GM12878 (cell line): ENCODE measurements around the gene ZNF507. TPM values are rescaled to one million over a fixed set of nuclear protein-coding genes. Genes with fewer than 3 reads are reported as not detected.

Source experiments
- ATAC-seq: fragments of 200-7000 bp; cut with Tn5 transposase; 3 replicates; pipeline ENCODE4 v1.9.1; 2020; ENCODE audit warnings: mild to moderate bottlenecking, moderate library complexity
- BruUV-seq: library from RNA; stranded (reverse); fragments of 400-500 nt; replicated peaks from 2 replicates; lab custom pipeline; 2021; lab: Mats Ljungman, UMichigan
- CTCF ChIA-PET: fragments of 300-600 bp; sonication (Branson Sonifier 250); formaldehyde crosslinking; extraction: SDS; loops from one replicate; lab custom pipeline; 2021; ENCODE audit warnings: inconsistent platforms; lab: Yijun Ruan, JAX
- POLR2A ChIA-PET: fragments of 350-600 bp; formaldehyde crosslinking; extraction: SDS; loops from one replicate; lab custom pipeline; 2021; ENCODE audit warnings: inconsistent platforms; lab: Charles Lee
- RAD21 ChIA-PET: fragments of 300-600 bp; sonication (Branson Sonifier 250); formaldehyde crosslinking; loops from one replicate; lab custom pipeline; 2023; ENCODE audit warnings: antibody characterized with exemption; ENCODE audit not compliant: unreplicated experiment; lab: Charles Lee
- SMC1A ChIA-PET: fragments of 300-600 bp; sonication (Branson Sonifier 250); formaldehyde crosslinking; loops from one replicate; lab custom pipeline; 2023; ENCODE audit not compliant: unreplicated experiment, uncharacterized antibody; lab: Charles Lee
- DNase-seq: peaks from one replicate; pipeline ENCODE4 v3.0.0-alpha.2; 2011; ENCODE audit warnings: low read depth, low spot score
- FAIRE-seq: peaks from 3 replicates; lab custom pipeline; 2011; peaks lifted over from hg19 to GRCh38; lab: Jason Lieb, UNC
- H2AFZ ChIP-seq: 2 replicates; pipeline ENCODE4 v1.6.0; 2011; ENCODE audit warnings: low read depth, low read length, control low read depth; ENCODE audit not compliant: control insufficient read depth
- H3K27ac ChIP-seq: 2 replicates; pipeline ENCODE4 v1.5.1; 2011; ENCODE audit warnings: control low read depth; ENCODE audit not compliant: control insufficient read depth, insufficient read depth
- H3K27me3 ChIP-seq, 2 experiments: replicated peaks in 1 of 2; 2 replicates each; pipeline versions ENCODE4 v1.6.0 to v1.6.1; 2011; ENCODE audit warnings: low read length in 1 of 2; ENCODE audit not compliant: control insufficient read depth in 2 of 2, insufficient read depth in 2 of 2
- H3K36me3 ChIP-seq, 2 experiments: 2 replicates each; pipeline ENCODE4 v1.5.1; 2011; ENCODE audit warnings: low read length in 1 of 2; ENCODE audit not compliant: control insufficient read depth in 2 of 2, insufficient read depth in 2 of 2
- H3K4me1 ChIP-seq: 2 replicates; pipeline ENCODE4 v1.6.1; 2011; ENCODE audit warnings: mild to moderate bottlenecking, low read length, moderate library complexity, mixed read lengths; ENCODE audit not compliant: control insufficient read depth, insufficient read depth
- H3K4me2 ChIP-seq: 2 replicates; pipeline ENCODE4 v1.6.0; 2011; ENCODE audit warnings: control low read depth; ENCODE audit not compliant: control insufficient read depth, insufficient read depth
- H3K4me3 ChIP-seq: fragments of 200-600 bp; sonication (generic); 2 replicates; pipeline ENCODE4 v1.5.1; 2016
- H3K79me2 ChIP-seq: 2 replicates; pipeline ENCODE4 v1.6.0; 2011; ENCODE audit warnings: low read length; ENCODE audit not compliant: control insufficient read depth, insufficient read depth
- H3K9ac ChIP-seq: 2 replicates; pipeline ENCODE4 v1.8.0; 2011; ENCODE audit warnings: low read length, control low read depth, mixed read lengths; ENCODE audit not compliant: control insufficient read depth, insufficient read depth
- H3K9me3 ChIP-seq: replicated peaks from 3 replicates; pipeline ENCODE4 v1.5.1; 2011; ENCODE audit warnings: mild to moderate bottlenecking, low read length; ENCODE audit not compliant: control insufficient read depth, insufficient read depth
- H4K20me1 ChIP-seq: 2 replicates; pipeline ENCODE4 v1.6.0; 2011; ENCODE audit not compliant: control insufficient read depth, insufficient read depth
- BACH1 ChIP-seq: fragments of 450-650 bp; IDR thresholded peaks from 2 replicates; pipeline ENCODE4 v1.6.1; 2017; ENCODE audit warnings: mild to moderate bottlenecking, borderline replicate concordance
- CEBPB ChIP-seq, 2 experiments: fragments of 150-350 bp in 1 of 2; IDR thresholded peaks; 2 replicates each; pipeline ENCODE4 v1.6.1; 2012 to 2014; ENCODE audit warnings: low read depth in 2 of 2, low read length in 2 of 2, borderline replicate concordance in 1 of 2, inconsistent platforms in 1 of 2
- EZH2 ChIP-seq: IDR thresholded peaks from 2 replicates; pipeline ENCODE4 v1.6.1; 2012; ENCODE audit warnings: low read depth, mild to moderate bottlenecking, control low read depth, inconsistent platforms, low read length, borderline replicate concordance; ENCODE audit not compliant: control insufficient read depth
- KLF5 ChIP-seq: fragments of 450-650 bp; IDR thresholded peaks from 2 replicates; pipeline ENCODE4 v1.6.1; 2014; ENCODE audit warnings: mild to moderate bottlenecking; ENCODE audit not compliant: partially characterized antibody
- MEF2B ChIP-seq: fragments of 450-650 bp; IDR thresholded peaks from 2 replicates; pipeline ENCODE4 v1.6.1; 2018; ENCODE audit warnings: mild to moderate bottlenecking, moderate library complexity; ENCODE audit not compliant: partially characterized antibody, poor library complexity, severe bottlenecking
- NFYA ChIP-seq: IDR thresholded peaks from 2 replicates; pipeline ENCODE4 v1.6.1; 2011; ENCODE audit warnings: low read depth, mild to moderate bottlenecking, low read length, improper control_type of control experiment, borderline replicate concordance
- RB1 ChIP-seq: fragments of 450-650 bp; formaldehyde crosslinking; IDR thresholded peaks from 2 replicates; pipeline ENCODE4 v1.6.1; 2017; ENCODE audit warnings: mild to moderate bottlenecking, borderline replicate concordance
- RELA ChIP-seq: fragments of 450-650 bp; IDR thresholded peaks from 2 replicates; pipeline ENCODE4 v1.8.0; 2014; ENCODE audit warnings: borderline replicate concordance; ENCODE audit not compliant: partially characterized antibody
- SRF ChIP-seq, 2 experiments: IDR thresholded peaks; 2 replicates each; pipeline ENCODE4 v1.6.1; 2011; ENCODE audit warnings: low read depth in 2 of 2, low read length in 2 of 2, mild to moderate bottlenecking in 1 of 2, moderate library complexity in 1 of 2
- SUPT20H ChIP-seq: IDR thresholded peaks from 2 replicates; pipeline ENCODE4 v1.6.1; 2011; ENCODE audit warnings: low read depth, mild to moderate bottlenecking, low read length, moderate library complexity, borderline replicate concordance; ENCODE audit not compliant: control insufficient read depth
- WRNIP1 ChIP-seq: IDR thresholded peaks from 2 replicates; pipeline ENCODE4 v1.6.1; 2011; ENCODE audit warnings: low read depth, low read length, improper control_type of control experiment, borderline replicate concordance
- ZBED1 ChIP-seq: IDR thresholded peaks from 2 replicates; pipeline ENCODE4 v1.6.1; 2016; ENCODE audit warnings: borderline replicate concordance
- ZNF207 ChIP-seq: fragments of 450-650 bp; IDR thresholded peaks from 2 replicates; pipeline ENCODE4 v1.6.1; 2014; ENCODE audit warnings: antibody characterized with exemption, mild to moderate bottlenecking, borderline replicate concordance
- ZNF24 ChIP-seq: fragments of 450-650 bp; IDR thresholded peaks from 2 replicates; pipeline ENCODE4 v1.6.1; 2017; ENCODE audit warnings: antibody characterized with exemption, mild to moderate bottlenecking
- ZNF622 ChIP-seq: fragments of 450-650 bp; IDR thresholded peaks from 2 replicates; pipeline ENCODE4 v1.6.1; 2017; ENCODE audit warnings: mild to moderate bottlenecking, inconsistent platforms
- WGBS: methylation state at CpG from one replicate; pipeline ENCODE4 v1.1.6; 2016; ENCODE audit warnings: low lambda C conversion rate; ENCODE audit not compliant: insufficient replicate concordance, insufficient coverage; ENCODE audit errors: missing lambda C conversion rate; 5-methylcytosine and 5-hydroxymethylcytosine counted together
- in situ Hi-C: fragments of 300-500 bp; cut with MboI; formaldehyde crosslinking; loops from 9 replicates; pipeline ENCODE4 v1.14.3; 2018; ENCODE audit warnings: mixed read lengths
- intact Hi-C: fragments of 100-400 bp; cut with micrococcal nuclease; formaldehyde crosslinking; loops from one replicate; pipeline ENCODE4 v1.14.2; 2022; ENCODE audit not compliant: unreplicated experiment
- polyA plus RNA-seq, 11 experiments: library from polyadenylated mRNA; depleted of rRNA in 4 of 11; unstranded in 6 of 11; stranded (reverse) in 5 of 11; fragments of >200 nt; fragmentation: Nextera tagmentation in 4 of 11; fragmentation: Illumina TruSeq in 1 of 11; extraction: Ambion mirVana in 4 of 11; extraction: Trizol in 1 of 11; gene quantifications; 1 replicate in 1 of 11; 2 replicates in 10 of 11; pipeline versions ENCODE4 v1.2.1 to v1.2.3, GENCODE V29; 2011 to 2016; ENCODE audit warnings: inconsistent platforms in 2 of 11, missing spikeins in 2 of 11, low read depth in 1 of 11
- total RNA-seq, 4 experiments: library from RNA; depleted of rRNA in 3 of 4; stranded (reverse); fragments of >200 nt in 3 of 4; fragmentation: Illumina TruSeq in 1 of 4; extraction: Trizol in 1 of 4; gene quantifications; 2 replicates each; pipeline versions ENCODE4 v1.2.1 to v1.2.3, GENCODE V29; 2013 to 2021
- TF ChIP-seq, protein P1 (sequence below): IDR thresholded peaks from 2 replicates; pipeline ENCODE4 v1.6.1; 2012; ENCODE audit warnings: low read depth, low read length, improper control_type of control experiment
- TF ChIP-seq, protein P2 (sequence below): fragments of 450-650 bp; IDR thresholded peaks from 2 replicates; pipeline ENCODE4 v1.6.1; 2017; ENCODE audit warnings: mild to moderate bottlenecking, low read depth, inconsistent platforms; ENCODE audit not compliant: poor library complexity, severe bottlenecking

ZNF507 gene
- total and polyA plus RNA-seq, 10 of the 15 experiments (the other 5 are each of a cell fraction or from before 2014, with no cell fraction given), result 2.3 to 18.4 (median 10.1) TPM

DNA sequence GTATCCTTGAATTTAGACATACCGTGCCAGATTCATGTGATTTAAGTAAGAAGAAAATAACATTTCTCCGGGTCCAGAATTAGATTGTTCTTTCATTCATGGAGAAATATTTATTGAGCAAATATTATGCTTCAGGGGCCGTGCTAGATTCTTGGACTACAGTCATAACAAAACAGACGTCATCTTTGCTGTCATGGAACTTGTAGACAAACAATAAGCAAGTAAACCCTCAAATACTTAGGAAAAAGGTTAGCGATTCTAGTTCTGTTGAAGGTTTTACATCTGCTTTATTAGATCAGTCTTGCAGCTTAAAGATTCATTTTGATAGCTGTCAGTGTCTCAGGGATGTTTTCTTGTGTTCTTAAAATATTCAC lies 16.9 kb downstream of the ZNF507 start:
- CTCF ChIA-PET, result no interaction called here
- no peaks in the 10 kb centered on the region for H4K20me1 ChIP-seq
- H3K4me1 ChIP-seq, result no peaks in the 10 kb centered on the region
- no peak for FAIRE-seq
- peaks cover 3 to 38% of the 10 kb centered on the region in 2 experiments for H3K36me3 ChIP-seq
- TF ChIP-seq, protein P1, sequence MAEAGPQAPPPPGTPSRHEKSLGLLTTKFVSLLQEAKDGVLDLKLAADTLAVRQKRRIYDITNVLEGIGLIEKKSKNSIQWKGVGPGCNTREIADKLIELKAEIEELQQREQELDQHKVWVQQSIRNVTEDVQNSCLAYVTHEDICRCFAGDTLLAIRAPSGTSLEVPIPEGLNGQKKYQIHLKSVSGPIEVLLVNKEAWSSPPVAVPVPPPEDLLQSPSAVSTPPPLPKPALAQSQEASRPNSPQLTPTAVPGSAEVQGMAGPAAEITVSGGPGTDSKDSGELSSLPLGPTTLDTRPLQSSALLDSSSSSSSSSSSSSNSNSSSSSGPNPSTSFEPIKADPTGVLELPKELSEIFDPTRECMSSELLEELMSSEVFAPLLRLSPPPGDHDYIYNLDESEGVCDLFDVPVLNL, result no peak
- TF ChIP-seq WRNIP1, result no peak
- no peak for TF ChIP-seq ZNF24
- TF ChIP-seq MEF2B, result no peak
- no peak for TF ChIP-seq KLF5
- TF ChIP-seq NFYA, result no peak
- no peak for TF ChIP-seq EZH2
- no peak for TF ChIP-seq ZNF622
- no peak for TF ChIP-seq RELA
- TF ChIP-seq ZNF207, result no peak
- TF ChIP-seq BACH1, result no peak
- TF ChIP-seq, protein P2, sequence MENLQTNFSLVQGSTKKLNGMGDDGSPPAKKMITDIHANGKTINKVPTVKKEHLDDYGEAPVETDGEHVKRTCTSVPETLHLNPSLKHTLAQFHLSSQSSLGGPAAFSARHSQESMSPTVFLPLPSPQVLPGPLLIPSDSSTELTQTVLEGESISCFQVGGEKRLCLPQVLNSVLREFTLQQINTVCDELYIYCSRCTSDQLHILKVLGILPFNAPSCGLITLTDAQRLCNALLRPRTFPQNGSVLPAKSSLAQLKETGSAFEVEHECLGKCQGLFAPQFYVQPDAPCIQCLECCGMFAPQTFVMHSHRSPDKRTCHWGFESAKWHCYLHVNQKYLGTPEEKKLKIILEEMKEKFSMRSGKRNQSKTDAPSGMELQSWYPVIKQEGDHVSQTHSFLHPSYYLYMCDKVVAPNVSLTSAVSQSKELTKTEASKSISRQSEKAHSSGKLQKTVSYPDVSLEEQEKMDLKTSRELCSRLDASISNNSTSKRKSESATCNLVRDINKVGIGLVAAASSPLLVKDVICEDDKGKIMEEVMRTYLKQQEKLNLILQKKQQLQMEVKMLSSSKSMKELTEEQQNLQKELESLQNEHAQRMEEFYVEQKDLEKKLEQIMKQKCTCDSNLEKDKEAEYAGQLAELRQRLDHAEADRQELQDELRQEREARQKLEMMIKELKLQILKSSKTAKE, result no peak
- no peak for TF ChIP-seq CEBPB (IDR thresholded peaks at IDR 0.05; ENCODE audit: borderline replicate concordance in 1 of 2, low read depth in 2 of 2, low read length in 2 of 2)
- no peak for TF ChIP-seq SRF (IDR thresholded peaks at IDR 0.05; ENCODE audit: low read depth in 2 of 2, low read length in 2 of 2)
- TF ChIP-seq RB1, result no peak
- TF ChIP-seq SUPT20H, result no peak
- TF ChIP-seq ZBED1, result no peak
- no peak overlapping the region for H3K9ac ChIP-seq
- no peaks in the 10 kb centered on the region for H3K27me3 ChIP-seq
- H3K4me2 ChIP-seq, result no peak overlapping the region
- H3K9me3 ChIP-seq, result no peaks in the 10 kb centered on the region
- in situ Hi-C loops (no loop called here), intact Hi-C loops (no loop called here)
- H3K79me2 ChIP-seq, result peaks cover 5% of the 10 kb centered on the region
- no peak overlapping the region for H3K27ac ChIP-seq
- SMC1A ChIA-PET, result no interaction called here
- no peak for ATAC-seq
- no TSS peak for BruUV-seq
- H2AFZ ChIP-seq, result no peak overlapping the region
- POLR2A ChIA-PET, result no interaction called here
- DNase-seq, result no peak
- H3K4me3 ChIP-seq, result no peak overlapping the region
- RAD21 ChIA-PET, result no interaction called here
- WGBS, result over 99% methylated on average over 5 of the region's 5 CpGs
